ENCODE results near the gene NACC1. TPM values are rescaled to one million over a fixed set of nuclear protein-coding genes. Genes with fewer than 3 reads are reported as not detected.

The NACC1 gene
- total RNA-seq, 4 donors from 2014 or later, result 23.8 to 55.2 (median 26.2) TPM

- Histone ChIP-seq H3K36me3 (peaks cover 0 to 26% of the 10 kb centered on the region in 2 donors), H3K4me1 (peaks cover 0 to 61% (median 11%) of the 10 kb centered on the region in 3 donors), H3K4me3 (peak overlapping the region in 1 of 2 donors; percentile 27), H3K9me3 (no peaks in the 10 kb centered on the region), H3K27ac (peak overlapping the region in 3 of 4 donors; percentile 69 to 89 (median 85)), H3K27me3 (peaks cover 5% of the 10 kb centered on the region)
- 83 to 87% methylated on average over 6 to 7 of the region's 13 CpGs for WGBS, 2 donors (ENCODE audit: low coverage in 1 of 2)
- TF ChIP-seq EP300 (IDR thresholded peaks at IDR 0.05) (no peak), POLR2A (IDR thresholded peaks at IDR 0.05) (no peak), POLR2AphosphoS5 (IDR thresholded peaks at IDR 0.05) (no peak), CTCF (IDR thresholded peaks at IDR 0.05) (no peak)
- no peak for ATAC-seq
These were observed 14.3 kb upstream of the NACC1 start for GRCh38 chr19:13103581-13104359.

- Histone ChIP-seq H3K27me3 (peaks cover 5% of the 10 kb centered on the region), H3K4me1 (peaks cover 0 to 55% (median 7%) of the 10 kb centered on the region in 3 donors), H3K27ac (peak overlapping the region in 3 of 4 donors; percentile 64 to 89 (median 85)), H3K4me3 (peak overlapping the region in 1 of 2 donors; percentile 27), H3K36me3 (peaks cover 0 to 32% of the 10 kb centered on the region in 2 donors), H3K9me3 (no peaks in the 10 kb centered on the region)
- peak; percentile 32 for ATAC-seq
- no CpG with 5 or more reads among the region's 33 CpGs for WGBS, 2 donors (ENCODE audit: low coverage in 1 of 2)
- TF ChIP-seq POLR2AphosphoS5 (IDR thresholded peaks at IDR 0.05), result peak; percentile 89
- TF ChIP-seq POLR2A (IDR thresholded peaks at IDR 0.05), result no peak
- peak in 3 of 4 experiments; percentile 64 to 90 (median 74) for TF ChIP-seq CTCF (IDR thresholded peaks at IDR 0.05)
These were observed 13.7 kb upstream of the NACC1 start for GRCh38 chr19:13104360-13104847.

- Histone ChIP-seq H3K9me3 (no peaks in the 10 kb centered on the region), H3K4me1 (peaks cover 0 to 48% (median 7%) of the 10 kb centered on the region in 3 donors), H3K4me3 (peak overlapping the region in 1 of 2 donors; percentile 27), H3K27ac (peak overlapping the region in 3 of 4 donors; percentile 64 to 89 (median 85)), H3K27me3 (peaks cover 5% of the 10 kb centered on the region), H3K36me3 (peaks cover 0 to 39% of the 10 kb centered on the region in 2 donors)
- 68 to 80% methylated on average over 2 to 8 of the region's 29 CpGs for whole genome bisulfite sequencing, 2 donors (ENCODE audit: low coverage in 1 of 2)
- ATAC-seq, result no peak
- TF ChIP-seq CTCF (IDR thresholded peaks at IDR 0.05) (peak in 1 of 4 experiments; percentile 0), EP300 (IDR thresholded peaks at IDR 0.05) (no peak)
These were observed 13.0 kb upstream of the NACC1 start for GRCh38 chr19:13104848-13105711.

- Histone ChIP-seq H3K4me1 (peaks cover 0 to 4% (median 0%) of the 10 kb centered on the region in 3 donors), H3K27ac (no peak overlapping the region), H3K27me3 (no peaks in the 10 kb centered on the region), H3K36me3 (peaks cover 0 to 80% of the 10 kb centered on the region in 2 donors), H3K4me3 (no peak overlapping the region), H3K9me3 (no peaks in the 10 kb centered on the region)
- TF ChIP-seq CTCF (IDR thresholded peaks at IDR 0.05) (no peak), EP300 (IDR thresholded peaks at IDR 0.05) (no peak), POLR2AphosphoS5 (IDR thresholded peaks at IDR 0.05) (no peak), POLR2A (IDR thresholded peaks at IDR 0.05) (no peak)
- WGBS, 2 donors (ENCODE audit: low coverage in 1 of 2), result 90 to 100% methylated on average over 5 to 14 of the region's 30 CpGs
- ATAC-seq, result no peak
These were observed 8.5 kb upstream of the NACC1 start for GRCh38 chr19:13109361-13110098.
